ENCODE measurements around the gene CNPY3. TPM values are rescaled to one million over a fixed set of nuclear protein-coding genes. Genes with fewer than 3 reads are reported as not detected.
"Not testable (repeated sequence)": the region's sequence is repeated elsewhere in the genome, so short reads cannot be mapped to it uniquely, and the experiment has no call there.

Gene CNPY3
- total RNA-seq, 1 donor from 2014 or later, result 36.8 TPM

GRCh38 chr6:42890311-42891198 is 38.7 kb upstream of the CNPY3 start:
- peaks cover 4% of the 10 kb centered on the region for H3K4me1 Mint-ChIP-seq (ENCODE audit: low read depth, unreplicated experiment)
- H3K36me3 Mint-ChIP-seq (ENCODE audit: unreplicated experiment), result no peaks in the 10 kb centered on the region
- H3K27ac Mint-ChIP-seq (ENCODE audit: unreplicated experiment), result peak overlapping the region; percentile 92
- peaks cover 3% of the 10 kb centered on the region for H3K27me3 Mint-ChIP-seq (ENCODE audit: unreplicated experiment)
- peak overlapping the region; percentile 88 for H3K4me3 Mint-ChIP-seq (ENCODE audit: unreplicated experiment)
- H3K9me3 Mint-ChIP-seq (ENCODE audit: unreplicated experiment), result no peaks in the 10 kb centered on the region
- peak; percentile 93 for DNase-seq
- TF ChIP-seq CTCF (IDR thresholded peaks at IDR 0.05; ENCODE audit: partially characterized antibody, unreplicated experiment), result no peak

- H3K4me1 Mint-ChIP-seq (ENCODE audit: low read depth, unreplicated experiment), result peaks cover 4% of the 10 kb centered on the region
- peak overlapping the region; percentile 92 for H3K27ac Mint-ChIP-seq (ENCODE audit: unreplicated experiment)
- DNase-seq, result no peak
- TF ChIP-seq CTCF (IDR thresholded peaks at IDR 0.05; ENCODE audit: partially characterized antibody, unreplicated experiment), result no peak
- H3K36me3 Mint-ChIP-seq (ENCODE audit: unreplicated experiment), result no peaks in the 10 kb centered on the region
- H3K9me3 Mint-ChIP-seq (ENCODE audit: unreplicated experiment), result no peaks in the 10 kb centered on the region
- H3K27me3 Mint-ChIP-seq (ENCODE audit: unreplicated experiment), result peaks cover 3% of the 10 kb centered on the region
- peak overlapping the region; percentile 88 for H3K4me3 Mint-ChIP-seq (ENCODE audit: unreplicated experiment)
These were observed 38.0 kb upstream of the CNPY3 start for GRCh38 chr6:42891199-42891722.

GRCh38 chr6:42894041-42894828 is 35.0 kb upstream of the CNPY3 start:
- H3K27me3 Mint-ChIP-seq (ENCODE audit: unreplicated experiment); H3K4me1 Mint-ChIP-seq (ENCODE audit: low read depth, unreplicated experiment); H3K9me3 Mint-ChIP-seq (ENCODE audit: unreplicated experiment); H3K36me3 Mint-ChIP-seq (ENCODE audit: unreplicated experiment); H3K4me3 Mint-ChIP-seq (ENCODE audit: unreplicated experiment); H3K27ac Mint-ChIP-seq (ENCODE audit: unreplicated experiment); DNase-seq: not testable (repeated sequence)

GRCh38 chr6:42896178-42896719 is 33.0 kb upstream of the CNPY3 start:
- H3K27me3 Mint-ChIP-seq (ENCODE audit: unreplicated experiment), result no peaks in the 10 kb centered on the region
- no peaks in the 10 kb centered on the region for H3K36me3 Mint-ChIP-seq (ENCODE audit: unreplicated experiment)
- peaks cover 3% of the 10 kb centered on the region for H3K9me3 Mint-ChIP-seq (ENCODE audit: unreplicated experiment)
- no peak overlapping the region for H3K27ac Mint-ChIP-seq (ENCODE audit: unreplicated experiment)
- TF ChIP-seq CTCF (IDR thresholded peaks at IDR 0.05; ENCODE audit: partially characterized antibody, unreplicated experiment), result no peak
- DNase-seq, result no peak
- H3K4me1 Mint-ChIP-seq (ENCODE audit: low read depth, unreplicated experiment), result peaks cover 10% of the 10 kb centered on the region
- H3K4me3 Mint-ChIP-seq (ENCODE audit: unreplicated experiment), result no peak overlapping the region

- Mint-ChIP-seq H3K4me1 (ENCODE audit: low read depth, unreplicated experiment) (peaks cover 13% of the 10 kb centered on the region), H3K4me3 (ENCODE audit: unreplicated experiment) (no peak overlapping the region)
These were observed 30.4 kb upstream of the CNPY3 start for GRCh38 chr6:42898891-42899361.

More at GRCh38 chr6:42898891-42899361, 30.4 kb upstream of the CNPY3 start:
- Mint-ChIP-seq H3K9me3 (ENCODE audit: unreplicated experiment) (peaks cover 3% of the 10 kb centered on the region), H3K27me3 (ENCODE audit: unreplicated experiment) (no peaks in the 10 kb centered on the region), H3K36me3 (ENCODE audit: unreplicated experiment) (no peaks in the 10 kb centered on the region), H3K27ac (ENCODE audit: unreplicated experiment) (no peak overlapping the region)
- peak; percentile 87 for TF ChIP-seq CTCF (IDR thresholded peaks at IDR 0.05; ENCODE audit: partially characterized antibody, unreplicated experiment)
- DNase-seq, result peak; percentile 55
